IMR-90 (cell line): ENCODE results near the gene DNAJA1. TPM values are rescaled to one million over a fixed set of nuclear protein-coding genes. Genes with fewer than 3 reads are reported as not detected.

Source experiments
- ATAC-seq: fragments of 200-7000 bp; cut with Tn5 transposase; 2 replicates; pipeline ENCODE4 v1.9.1; 2020; ENCODE audit warnings: low read depth, mild to moderate bottlenecking, moderate library complexity
- BruUV-seq: library from RNA; stranded (reverse); fragments of 400-500 nt; replicated peaks from 2 replicates; lab custom pipeline; 2021; lab: Mats Ljungman, UMichigan
- CTCF ChIA-PET: fragments of 300-600 bp; formaldehyde crosslinking; extraction: SDS; loops from one replicate; lab custom pipeline; 2021; ENCODE audit warnings: antibody characterized with exemption; lab: Yijun Ruan, JAX
- POLR2A ChIA-PET: fragments of 300-600 bp; sonication (Branson Sonifier 250); formaldehyde crosslinking; loops from one replicate; lab custom pipeline; 2022; ENCODE audit warnings: antibody characterized with exemption; ENCODE audit not compliant: unreplicated experiment; lab: Charles Lee
- DNase-seq: peaks from one replicate; pipeline ENCODE4 v3.0.0; 2013
- H2AFZ ChIP-seq: replicated peaks from 2 replicates; pipeline ENCODE3; 2013; ENCODE audit warnings: low read length, mild to moderate bottlenecking; ENCODE audit not compliant: poor library complexity
- H2AK5ac ChIP-seq: 2 replicates; pipeline ENCODE4 v1.6.1; 2013; ENCODE audit warnings: low read depth, low read length, inconsistent platforms
- H2AK9ac ChIP-seq: replicated peaks from 2 replicates; pipeline ENCODE3; 2013; ENCODE audit warnings: mild to moderate bottlenecking, low read depth, low read length, moderate library complexity; ENCODE audit not compliant: poor library complexity
- H2BK120ac ChIP-seq: 2 replicates; pipeline ENCODE4 v1.6.1; 2013; ENCODE audit warnings: low read depth, low read length, inconsistent platforms
- H2BK15ac ChIP-seq: 3 replicates; pipeline ENCODE4 v1.6.1; 2013; ENCODE audit warnings: low read depth, low read length, inconsistent platforms
- H2BK20ac ChIP-seq: 2 replicates; pipeline ENCODE4 v1.6.1; 2013; ENCODE audit warnings: low read depth, mild to moderate bottlenecking, inconsistent platforms, low read length, moderate library complexity
- H2BK5ac ChIP-seq: 2 replicates; pipeline ENCODE4 v1.6.1; 2013; ENCODE audit warnings: mild to moderate bottlenecking, low read depth, low read length, inconsistent platforms; ENCODE audit not compliant: poor library complexity, severe bottlenecking
- H3K14ac ChIP-seq: replicated peaks from 2 replicates; pipeline ENCODE4 v1.6.1; 2013; ENCODE audit warnings: low read depth, low read length, inconsistent platforms
- H3K18ac ChIP-seq: 2 replicates; pipeline ENCODE4 v1.6.1; 2013; ENCODE audit warnings: low read depth, low read length, control low read depth
- H3K23ac ChIP-seq: 2 replicates; pipeline ENCODE4 v1.6.1; 2013; ENCODE audit warnings: low read depth, low read length, inconsistent platforms
- H3K27ac ChIP-seq: 2 replicates; pipeline ENCODE4 v1.5.1; 2013; ENCODE audit warnings: mild to moderate bottlenecking, control low read depth, low read length; ENCODE audit not compliant: insufficient read depth
- H3K27me3 ChIP-seq: 2 replicates; pipeline ENCODE4 v1.6.1; 2013; ENCODE audit warnings: low read length; ENCODE audit not compliant: control insufficient read depth, insufficient read depth
- H3K36me3 ChIP-seq: 2 replicates; pipeline ENCODE4 v1.6.1; 2013; ENCODE audit warnings: low read length, mixed read lengths; ENCODE audit not compliant: control insufficient read depth, insufficient read depth
- H3K4ac ChIP-seq: 2 replicates; pipeline ENCODE4 v1.6.1; 2013; ENCODE audit warnings: low read depth, low read length, inconsistent platforms
- H3K4me1 ChIP-seq: 2 replicates; pipeline ENCODE4 v1.6.1; 2013; ENCODE audit warnings: low read length, mixed read lengths; ENCODE audit not compliant: control insufficient read depth, insufficient read depth
- H3K4me2 ChIP-seq: 2 replicates; pipeline ENCODE4 v1.6.1; 2013; ENCODE audit warnings: low read depth, mild to moderate bottlenecking, control low read depth, low read length, moderate library complexity
- H3K4me3 ChIP-seq: 2 replicates; pipeline ENCODE4 v1.5.1; 2013; ENCODE audit warnings: low read depth, mild to moderate bottlenecking, control low read depth, low read length, moderate library complexity; ENCODE audit not compliant: insufficient read depth
- H3K56ac ChIP-seq: 2 replicates; pipeline ENCODE4 v1.6.1; 2013; ENCODE audit warnings: low read length, inconsistent platforms; ENCODE audit not compliant: insufficient read depth; ENCODE audit errors: extremely low read depth
- H3K79me1 ChIP-seq, 2 experiments: 2 replicates each; pipeline ENCODE4 v1.6.1; 2013; ENCODE audit warnings: low read length in 2 of 2, inconsistent platforms in 1 of 2, low read depth in 1 of 2
- H3K9ac ChIP-seq: 2 replicates; pipeline ENCODE4 v1.6.1; 2013; ENCODE audit warnings: low read depth, low read length, control low read depth
- H3K9me1 ChIP-seq: 2 replicates; pipeline ENCODE4 v1.6.1; 2013; ENCODE audit warnings: low read length, inconsistent platforms; ENCODE audit not compliant: insufficient read depth
- H3K9me3 ChIP-seq: 2 replicates; pipeline ENCODE4 v1.6.1; 2013; ENCODE audit warnings: low read length; ENCODE audit not compliant: control insufficient read depth, insufficient read depth
- H4K20me1 ChIP-seq: 2 replicates; pipeline ENCODE4 v1.6.1; 2013; ENCODE audit warnings: low read length, inconsistent platforms; ENCODE audit not compliant: insufficient read depth
- H4K5ac ChIP-seq: 2 replicates; pipeline ENCODE4 v1.6.1; 2013; ENCODE audit warnings: mild to moderate bottlenecking, low read depth, low read length, control low read depth
- H4K8ac ChIP-seq, 2 experiments: 2 replicates each; pipeline ENCODE4 v1.6.1; 2013; ENCODE audit warnings: low read depth in 2 of 2, low read length in 2 of 2, control low read depth in 1 of 2, inconsistent platforms in 1 of 2
- H4K91ac ChIP-seq: 2 replicates; pipeline ENCODE4 v1.6.1; 2013; ENCODE audit warnings: low read depth, low read length, inconsistent platforms; ENCODE audit not compliant: insufficient read depth
- MXI1 ChIP-seq: IDR thresholded peaks from 2 replicates; pipeline ENCODE4 v1.6.1; 2012; ENCODE audit warnings: low read depth, mild to moderate bottlenecking, low read length, moderate library complexity, borderline replicate concordance
- RAD21 ChIP-seq: IDR thresholded peaks from 2 replicates; pipeline ENCODE4 v1.6.1; 2012; ENCODE audit warnings: low read length, improper control_type of control experiment
- RFX5 ChIP-seq: IDR thresholded peaks from 2 replicates; pipeline ENCODE4 v1.8.0; 2012; ENCODE audit warnings: low read depth, mild to moderate bottlenecking, low read length, moderate library complexity
- USF2 ChIP-seq: fragments of 150-350 bp; IDR thresholded peaks from 2 replicates; pipeline ENCODE4 v1.6.1; 2017; ENCODE audit warnings: mild to moderate bottlenecking, antibody characterized with exemption, low read length, low read depth
- WGBS, 2 experiments: methylation state at CpG; one replicate each; pipeline versions ENCODE4 v1.1.5 to v1.1.7; 2013; ENCODE audit warnings: missing lambda C conversion rate in 2 of 2; ENCODE audit not compliant: insufficient read length in 1 of 2; ENCODE audit errors: extremely low coverage in 2 of 2; 5-methylcytosine and 5-hydroxymethylcytosine counted together
- dilution Hi-C: fragments of 300-500 bp; cut with HindIII; formaldehyde crosslinking; loops from one replicate; pipeline ENCODE4 v1.14.3; 2018; ENCODE audit warnings: low sequenced_read_pairs; ENCODE audit not compliant: unreplicated experiment
- in situ Hi-C: fragments of 300-500 bp; cut with MboI; formaldehyde crosslinking; loops from 3 replicates; pipeline ENCODE4 v1.14.3; 2019; ENCODE audit warnings: low sequenced_read_pairs, inconsistent platforms, mixed read lengths
- intact Hi-C: fragments of 100-400 bp; cut with micrococcal nuclease; formaldehyde crosslinking; loops from 2 replicates; pipeline ENCODE4 v1.10.0; 2022
- polyA plus RNA-seq, 3 experiments: library from polyadenylated mRNA; depleted of rRNA; stranded (reverse); fragments of >200 nt; gene quantifications; 2 replicates each; pipeline ENCODE4 v1.2.3, GENCODE V29; 2012; ENCODE audit warnings: low replicate concordance in 1 of 3
- total RNA-seq: library from RNA; depleted of rRNA; stranded (reverse); fragments of >200 nt; gene quantifications from 2 replicates; pipeline ENCODE4 v1.2.3, GENCODE V29; 2012

DNAJA1 gene
- total and polyA plus RNA-seq, 2 of the 4 experiments (the other 2 are of a cell fraction) = 59.5 to 118 TPM

- Histone ChIP-seq H3K4ac (no peak overlapping the region), H3K27ac (no peak overlapping the region), H2BK15ac (no peak overlapping the region), H4K5ac (no peak overlapping the region), H4K91ac (no peak overlapping the region), H2AFZ (no peak overlapping the region), H3K4me3 (no peak overlapping the region), H2AK9ac (no peak overlapping the region), H3K9ac (no peak overlapping the region), H3K9me3 (no peaks in the 10 kb centered on the region), H2BK120ac (no peak overlapping the region), H3K4me2 (no peak overlapping the region), H3K56ac (no peak overlapping the region), H2BK20ac (no peak overlapping the region), H3K79me1 (peaks cover 3 to 9% of the 10 kb centered on the region in 2 experiments; a peak in 2 of 4 replicates), H3K18ac (no peak overlapping the region), H2BK5ac (no peak overlapping the region), H3K14ac (no peak overlapping the region), H3K36me3 (peaks cover 10% of the 10 kb centered on the region), H4K8ac (no peak overlapping the region), H3K4me1 (no peaks in the 10 kb centered on the region), H3K27me3 (no peaks in the 10 kb centered on the region), H2AK5ac (no peak overlapping the region), H4K20me1 (no peaks in the 10 kb centered on the region), H3K23ac (no peak overlapping the region), H3K9me1 (peaks cover 5% of the 10 kb centered on the region; the same call in 1 of the 2 replicates)
- ATAC-seq = no peak
- WGBS, 2 experiments = no CpG with 5 or more reads among the region's 1 CpG
- dilution Hi-C loops (no loop called here), intact Hi-C loops (no loop called here), in situ Hi-C loops (no loop called here)
- BruUV-seq = no TSS peak
- CTCF ChIA-PET = no interaction called here
- POLR2A ChIA-PET = no interaction called here
- DNase-seq = no peak
- no peak for TF ChIP-seq MXI1
- no peak for TF ChIP-seq RFX5
- TF ChIP-seq USF2 = no peak
- TF ChIP-seq RAD21 = no peak
Observed at GRCh38 chr9:33046061-33046460, 21.0 kb downstream of the DNAJA1 start.
